Astrocyte (in vitro differentiated cells and primary cell): ENCODE data around the gene SPRR2G. TPM values are rescaled to one million over a fixed set of nuclear protein-coding genes. Genes with fewer than 3 reads are reported as not detected.
"Not testable (repeated sequence)": the region's sequence is repeated elsewhere in the genome, so short reads cannot be mapped to it uniquely, and the experiment has no call there.

ENCODE experiments used
- DNase-seq: peaks from one replicate; pipeline ENCODE4 v3.0.0-alpha.2; 2010; ENCODE audit warnings: low read depth
- FAIRE-seq: peaks from 2 replicates; lab custom pipeline; 2011; peaks lifted over from hg19 to GRCh38; lab: Jason Lieb, UNC
- H2AFZ ChIP-seq: 2 replicates; pipeline ENCODE4 v1.6.0; 2012; ENCODE audit warnings: low read depth, low read length, inconsistent platforms
- H3K27ac ChIP-seq: 2 replicates; pipeline ENCODE4 v1.5.1; 2011; ENCODE audit warnings: low read depth, low read length, inconsistent platforms
- H3K27me3 ChIP-seq: 2 replicates; pipeline ENCODE4 v1.6.0; 2011; ENCODE audit warnings: low read length, inconsistent platforms; ENCODE audit not compliant: insufficient read depth
- H3K36me3 ChIP-seq: 2 replicates; pipeline ENCODE4 v1.5.1; 2011; ENCODE audit warnings: low read length, inconsistent platforms; ENCODE audit not compliant: insufficient read depth
- H3K4me1 ChIP-seq: 2 replicates; pipeline ENCODE4 v1.5.1; 2011; ENCODE audit warnings: low read length, inconsistent platforms; ENCODE audit not compliant: insufficient read depth
- H3K4me2 ChIP-seq: 2 replicates; pipeline ENCODE4 v1.6.0; 2012; ENCODE audit warnings: low read length, inconsistent platforms
- H3K4me3 ChIP-seq: 2 replicates; pipeline ENCODE4 v1.5.1; 2011; ENCODE audit warnings: low read depth, mild to moderate bottlenecking, low read length, inconsistent platforms; ENCODE audit not compliant: insufficient read depth
- H3K79me2 ChIP-seq: 2 replicates; pipeline ENCODE4 v1.6.0; 2012; ENCODE audit warnings: mild to moderate bottlenecking, low read length, inconsistent platforms; ENCODE audit not compliant: insufficient read depth
- H3K9ac ChIP-seq: 2 replicates; pipeline ENCODE4 v1.6.0; 2012; ENCODE audit warnings: mild to moderate bottlenecking, low read length, inconsistent platforms
- H3K9me3 ChIP-seq: 2 replicates; pipeline ENCODE4 v1.5.1; 2012; ENCODE audit warnings: low read depth, mild to moderate bottlenecking, low read length, inconsistent platforms; ENCODE audit not compliant: insufficient read depth
- H4K20me1 ChIP-seq: 2 replicates; pipeline ENCODE4 v1.6.0; 2012; ENCODE audit warnings: low read length, inconsistent platforms; ENCODE audit not compliant: insufficient read depth
- H3K27ac Mint-ChIP-seq: one replicate; pipeline ENCODE4 v1.8.0; 2021; ENCODE audit warnings: mild to moderate bottlenecking, mixed read lengths; ENCODE audit not compliant: unreplicated experiment
- H3K27me3 Mint-ChIP-seq: one replicate; pipeline ENCODE4 v1.8.0; 2021; ENCODE audit warnings: low read depth, mixed read lengths; ENCODE audit not compliant: unreplicated experiment
- H3K36me3 Mint-ChIP-seq: one replicate; pipeline ENCODE4 v1.8.0; 2021; ENCODE audit warnings: low read depth, mixed read lengths; ENCODE audit not compliant: unreplicated experiment
- H3K4me1 Mint-ChIP-seq: one replicate; pipeline ENCODE4 v1.8.0; 2021; ENCODE audit warnings: low read depth, mixed read lengths; ENCODE audit not compliant: unreplicated experiment
- H3K4me3 Mint-ChIP-seq: one replicate; pipeline ENCODE4 v1.8.0; 2021; ENCODE audit warnings: mild to moderate bottlenecking, moderate library complexity, mixed read lengths; ENCODE audit not compliant: unreplicated experiment
- H3K9me3 Mint-ChIP-seq: one replicate; pipeline ENCODE4 v1.8.0; 2021; ENCODE audit warnings: mild to moderate bottlenecking, mixed read lengths; ENCODE audit not compliant: unreplicated experiment
- EZH2 ChIP-seq: IDR thresholded peaks from 2 replicates; pipeline ENCODE4 v1.6.1; 2012; ENCODE audit warnings: mild to moderate bottlenecking, low read length, inconsistent platforms; ENCODE audit not compliant: insufficient read depth
- total RNA-seq: library from RNA; stranded (reverse); gene quantifications from 2 replicates; pipeline ENCODE4 v1.2.1, GENCODE V29; 2021
- TF ChIP-seq, protein P1 (sequence below): IDR thresholded peaks from 2 replicates; pipeline ENCODE4 v1.5.1; 2011; ENCODE audit warnings: low read depth, mild to moderate bottlenecking, inconsistent platforms, low read length, moderate library complexity; ENCODE audit not compliant: insufficient read depth

Gene SPRR2G
- total RNA-seq, 1 donor from 2014 or later, result not detected

DNA sequence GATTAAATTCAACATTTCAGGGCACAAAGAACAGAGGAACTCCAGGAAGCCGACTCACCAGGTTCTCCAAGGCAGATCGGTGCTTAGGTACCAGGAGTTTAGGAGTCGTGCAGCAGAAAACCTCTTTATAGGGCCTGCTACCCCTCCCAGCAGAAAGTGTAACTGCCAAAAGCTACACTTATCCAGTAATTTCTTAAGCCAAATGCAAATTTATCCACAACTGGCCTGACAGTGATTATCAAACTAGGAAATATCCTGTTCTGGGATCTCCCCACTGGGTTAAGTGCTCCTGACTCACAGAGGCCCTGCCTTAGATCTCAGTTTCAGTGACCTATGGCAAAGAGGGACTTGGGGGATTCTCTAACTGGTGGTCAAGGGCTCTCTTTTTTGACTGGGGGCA lies 37.3 kb downstream of the SPRR2G start, which contains the start of gene SPRR2F:
Gene SPRR2F (minus strand): TSS at position 101 of the 400 bp plus-strand sequence. CDS start 783 bp downstream, outside the sequence.
- H3K9ac ChIP-seq, result no peak within 1 kb of the TSS
- DNase-seq, result no peak
- H3K4me3 ChIP-seq, result no peak within 1 kb of the TSS
- no peak for FAIRE-seq
- H3K9me3 ChIP-seq, result no peaks in the 10 kb centered on the region
- Mint-ChIP-seq H3K27me3 (peaks cover 3% of the 10 kb centered on the region), H3K9me3 (peaks cover 4% of the 10 kb centered on the region), H3K4me1 (no peaks in the 10 kb centered on the region), H3K4me3 (no peak within 1 kb of the TSS), H3K36me3 (no peaks in the 10 kb centered on the region), H3K27ac (no peak within 1 kb of the TSS)
- no peak within 1 kb of the TSS for H2AFZ ChIP-seq
- H4K20me1 ChIP-seq, result no peaks in the 10 kb centered on the region
- H3K27ac ChIP-seq, result no peak within 1 kb of the TSS
- no peak for TF ChIP-seq EZH2
- TF ChIP-seq, protein P1, sequence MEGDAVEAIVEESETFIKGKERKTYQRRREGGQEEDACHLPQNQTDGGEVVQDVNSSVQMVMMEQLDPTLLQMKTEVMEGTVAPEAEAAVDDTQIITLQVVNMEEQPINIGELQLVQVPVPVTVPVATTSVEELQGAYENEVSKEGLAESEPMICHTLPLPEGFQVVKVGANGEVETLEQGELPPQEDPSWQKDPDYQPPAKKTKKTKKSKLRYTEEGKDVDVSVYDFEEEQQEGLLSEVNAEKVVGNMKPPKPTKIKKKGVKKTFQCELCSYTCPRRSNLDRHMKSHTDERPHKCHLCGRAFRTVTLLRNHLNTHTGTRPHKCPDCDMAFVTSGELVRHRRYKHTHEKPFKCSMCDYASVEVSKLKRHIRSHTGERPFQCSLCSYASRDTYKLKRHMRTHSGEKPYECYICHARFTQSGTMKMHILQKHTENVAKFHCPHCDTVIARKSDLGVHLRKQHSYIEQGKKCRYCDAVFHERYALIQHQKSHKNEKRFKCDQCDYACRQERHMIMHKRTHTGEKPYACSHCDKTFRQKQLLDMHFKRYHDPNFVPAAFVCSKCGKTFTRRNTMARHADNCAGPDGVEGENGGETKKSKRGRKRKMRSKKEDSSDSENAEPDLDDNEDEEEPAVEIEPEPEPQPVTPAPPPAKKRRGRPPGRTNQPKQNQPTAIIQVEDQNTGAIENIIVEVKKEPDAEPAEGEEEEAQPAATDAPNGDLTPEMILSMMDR, result no peak
- H3K4me2 ChIP-seq, result no peak within 1 kb of the TSS
- H3K79me2 ChIP-seq, result no peaks in the 10 kb centered on the region
- no peaks in the 10 kb centered on the region for H3K4me1 ChIP-seq
- H3K36me3 ChIP-seq, result no peaks in the 10 kb centered on the region
- no peaks in the 10 kb centered on the region for H3K27me3 ChIP-seq

GRCh38 chr1:153112454-153112853 lies 38.2 kb downstream of the SPRR2G start:
- not testable (repeated sequence) for H3K27me3 Mint-ChIP-seq, H3K36me3 ChIP-seq, H3K79me2 ChIP-seq, H3K9ac ChIP-seq, H3K27ac ChIP-seq, H3K36me3 Mint-ChIP-seq, H4K20me1 ChIP-seq, H3K4me3 ChIP-seq, H3K9me3 ChIP-seq, H3K4me2 ChIP-seq, FAIRE-seq, H2AFZ ChIP-seq, DNase-seq, H3K9me3 Mint-ChIP-seq, H3K27me3 ChIP-seq, H3K4me1 Mint-ChIP-seq, H3K4me1 ChIP-seq, H3K27ac Mint-ChIP-seq, H3K4me3 Mint-ChIP-seq

DNA sequence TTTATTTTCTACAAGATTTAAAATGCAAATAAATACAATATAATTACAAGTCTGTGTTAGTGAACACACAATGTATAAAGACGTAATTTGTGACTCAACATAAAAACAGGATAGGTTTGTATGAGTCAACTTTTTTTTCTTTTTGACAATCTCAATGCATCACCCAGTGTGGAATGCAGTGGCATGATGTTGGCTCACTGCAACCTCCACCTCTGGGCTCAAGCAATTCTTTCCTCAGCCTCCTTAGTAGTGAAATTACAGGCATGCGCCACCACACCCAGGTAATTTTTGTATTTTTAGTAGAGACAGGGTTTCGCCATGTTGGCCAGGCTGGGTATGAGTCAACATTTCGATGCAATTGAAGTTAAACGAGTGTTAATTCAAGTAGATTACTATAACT lies 50.4 kb downstream of the SPRR2G start:
- TF ChIP-seq, protein P1, result no peak
- TF ChIP-seq EZH2, result no peak
- H3K36me3 Mint-ChIP-seq, result no peaks in the 10 kb centered on the region
- H3K4me1 Mint-ChIP-seq, result peaks cover 2% of the 10 kb centered on the region
- H3K27me3 Mint-ChIP-seq, result no peaks in the 10 kb centered on the region
- H4K20me1 ChIP-seq, result no peaks in the 10 kb centered on the region
- H3K36me3 ChIP-seq, result no peaks in the 10 kb centered on the region
- no peaks in the 10 kb centered on the region for H3K27me3 ChIP-seq
- H3K4me1 ChIP-seq, result no peaks in the 10 kb centered on the region
- H3K27ac ChIP-seq, result no peak overlapping the region
- H3K9ac ChIP-seq, result no peak overlapping the region
- no peaks in the 10 kb centered on the region for H3K9me3 ChIP-seq
- H2AFZ ChIP-seq, result no peak overlapping the region
- peak; percentile 66 for DNase-seq
- no peak for FAIRE-seq
- no peak overlapping the region for H3K4me3 ChIP-seq
- H3K27ac Mint-ChIP-seq, result peak overlapping the region; percentile 77
- no peak overlapping the region for H3K4me2 ChIP-seq
- H3K4me3 Mint-ChIP-seq, result no peak overlapping the region
- H3K79me2 ChIP-seq, result no peaks in the 10 kb centered on the region
- H3K9me3 Mint-ChIP-seq, result peaks cover 2% of the 10 kb centered on the region

Other genes with a start within 250 kb of the SPRR2G start
- 0.16 TPM in 1 of 2 replicates, not detected in the other for gene IVL, start 242.3 kb downstream of the SPRR2G start, total RNA-seq
- not detected in 2 replicates for gene SPRR5, start 203.7 kb downstream of the SPRR2G start, total RNA-seq
- gene SPRR4, start 180.2 kb downstream of the SPRR2G start, total RNA-seq, result not detected in 2 replicates
- not detected in 2 replicates for gene SPRR1A, start 166.8 kb downstream of the SPRR2G start, total RNA-seq
- 0.70 and 3.0 TPM in 2 replicates for gene SPRR3, start 149.1 kb downstream of the SPRR2G start, total RNA-seq
- gene SPRR1B, start 119.7 kb downstream of the SPRR2G start, total RNA-seq, result 0.39 and 0.50 TPM in 2 replicates
- gene SPRR2D, start 109.8 kb downstream of the SPRR2G start, total RNA-seq, result 0.57 TPM in 1 of 2 replicates, not detected in the other
- not detected in 2 replicates for gene SPRR2A, start 93.4 kb downstream of the SPRR2G start, total RNA-seq
- not detected in 2 replicates for gene SPRR2B, start 79.3 kb downstream of the SPRR2G start, total RNA-seq
- not detected in 2 replicates for gene SPRR2E, start 56.4 kb downstream of the SPRR2G start, total RNA-seq
- not detected in 2 replicates for gene SPRR2F, start 37.4 kb downstream of the SPRR2G start, total RNA-seq
- gene LELP1, start 52.5 kb upstream of the SPRR2G start, total RNA-seq, result not detected in 2 replicates
- 0.52 and 0.55 TPM in 2 replicates for gene PRR9, start 66.7 kb upstream of the SPRR2G start, total RNA-seq
- not detected in 2 replicates for gene LORICRIN, start 108.8 kb upstream of the SPRR2G start, total RNA-seq
- gene PGLYRP3, start 162.1 kb upstream of the SPRR2G start, total RNA-seq, result not detected in 2 replicates
- gene PGLYRP4, start 198.0 kb upstream of the SPRR2G start, total RNA-seq, result not detected in 2 replicates
- gene S100A9, start 207.0 kb upstream of the SPRR2G start, total RNA-seq, result 1.8 TPM in 1 of 2 replicates, not detected in the other
- not detected in 2 replicates for gene S100A12, start 224.7 kb upstream of the SPRR2G start, total RNA-seq
- gene S100A8, start 240.2 kb upstream of the SPRR2G start, total RNA-seq, result not detected in 2 replicates